ENCODE data around the gene ZBTB42. TPM values are rescaled to one million over a fixed set of nuclear protein-coding genes. Genes with fewer than 3 reads are reported as not detected.

Gene ZBTB42
- total and polyA plus RNA-seq, 2 of the 13 experiments (the other 11 are each of a cell fraction or from before 2014, with no cell fraction given) = 2.8 to 4.2 TPM

- Histone ChIP-seq H3K4me1 (ENCODE audit: insufficient read depth, low read length) (peaks cover 44% of the 10 kb centered on the region), H3K4me2 (ENCODE audit: low read depth, low read length) (no peak overlapping the region), H3K79me2 (ENCODE audit: insufficient read depth, low read length) (no peaks in the 10 kb centered on the region), H3K9ac (ENCODE audit: insufficient read depth, low read depth, low read length) (no peak overlapping the region), H4K20me1 (ENCODE audit: insufficient read depth, low read length) (peaks cover 7% of the 10 kb centered on the region; the same call in 1 of the 2 replicates), H3K9me3 (ENCODE audit: low read length) (no peaks in the 10 kb centered on the region), H3K27me3 (ENCODE audit: control insufficient read depth in 1 of 2, insufficient read depth in 2 of 2, low read length in 2 of 2) (no peaks in the 10 kb centered on the region), H2AFZ (ENCODE audit: low read length) (no peak overlapping the region), H3K27ac (ENCODE audit: extremely low read length, insufficient read depth, low read length) (no peak overlapping the region), H3K4me3 (replicated peaks in 1 of 3; ENCODE audit: insufficient read depth in 1 of 3, low read depth in 2 of 3, low read length in 3 of 3) (no peak overlapping the region), H3K36me3 (replicated peaks in 1 of 2; ENCODE audit: control insufficient read depth in 1 of 2, insufficient read depth in 2 of 2, low read length in 2 of 2) (no peaks in the 10 kb centered on the region)
- intact Hi-C loops (cut with micrococcal nuclease; ENCODE audit: unreplicated experiment) (no loop called here), in situ Hi-C loops (cut with HindIII; ENCODE audit: extremely low pct_ligation_motif_present, low pct_unique_long_range_greater_than_20kb) (no loop called here)
- no peak for ATAC-seq
- FAIRE-seq = no peak
- BruUV-seq (replicated peaks) = no TSS peak
- ChIA-PET CTCF (ENCODE audit: low intra/inter-chr PET ratio, low total read pairs) (no interaction called here), POLR2A (no interaction called here)
- peak; percentile 22; the same call in 1 of the 2 replicates for TF ChIP-seq ZBTB33 (CRISPR knock-in tag; IDR thresholded peaks at IDR 0.05)
- peak; percentile 59; the same call in 1 of the 2 replicates for TF ChIP-seq HNRNPL (IDR thresholded peaks at IDR 0.05; ENCODE audit: low read depth, low read length)
- no peak for TF ChIP-seq JUNB (CRISPR knock-in tag; IDR thresholded peaks at IDR 0.05; ENCODE audit: borderline replicate concordance)
- 84% methylated on average over 9 of the region's 15 CpGs for WGBS (ENCODE audit: low lambda C conversion rate)
- no peak for DNase-seq (ENCODE audit: low spot score)
These were observed 3.1 kb downstream of the ZBTB42 start for GRCh38 chr14:104803912-104804410.

DNA sequence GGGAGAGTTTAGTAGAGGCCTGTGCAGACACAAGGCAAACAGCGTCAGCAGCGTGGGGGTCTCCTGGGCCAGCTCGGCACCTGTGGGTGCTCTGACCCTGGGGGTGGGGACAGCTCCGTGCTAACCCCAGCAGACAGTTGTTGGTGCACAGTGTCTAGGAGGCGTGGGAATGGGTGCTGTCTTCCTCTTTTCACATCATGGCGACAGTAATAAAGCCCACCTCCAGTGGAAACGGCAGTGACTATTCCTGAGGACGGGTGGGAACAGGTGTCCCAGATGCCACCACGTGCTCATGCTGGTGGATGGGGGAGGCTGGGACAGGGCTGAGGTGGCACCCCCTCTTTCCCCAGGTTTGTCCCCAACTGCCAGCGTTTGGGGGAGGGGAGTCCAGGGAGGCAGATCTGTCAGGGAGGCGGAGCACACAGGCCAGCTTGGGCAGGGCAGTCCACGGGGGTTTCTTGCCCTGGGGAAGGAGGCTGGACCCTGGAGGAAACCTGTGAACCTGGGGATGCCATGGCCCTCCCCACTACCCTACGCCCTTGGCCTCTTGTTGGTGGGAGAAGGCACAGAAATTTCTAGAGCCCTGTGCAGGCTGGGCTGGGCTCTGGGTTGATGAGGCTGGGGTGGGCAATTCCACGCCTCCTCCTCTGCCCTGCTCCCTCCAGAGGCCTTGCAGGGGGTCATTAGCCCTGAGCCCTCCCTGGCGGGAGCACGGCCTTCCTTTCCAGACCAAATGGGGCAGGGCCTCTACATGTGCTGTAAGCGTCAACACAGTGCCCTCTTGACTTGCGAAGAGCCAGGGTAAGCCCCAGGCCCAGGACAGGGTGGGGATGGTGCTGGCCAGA is 3.8 kb downstream of the ZBTB42 start:
- Histone ChIP-seq H3K27ac (ENCODE audit: extremely low read length, insufficient read depth, low read length) (no peak overlapping the region), H3K79me2 (ENCODE audit: insufficient read depth, low read length) (no peaks in the 10 kb centered on the region), H3K4me3 (replicated peaks in 1 of 3; ENCODE audit: insufficient read depth in 1 of 3, low read depth in 2 of 3, low read length in 3 of 3) (no peak overlapping the region), H3K36me3 (replicated peaks in 1 of 2; ENCODE audit: control insufficient read depth in 1 of 2, insufficient read depth in 2 of 2, low read length in 2 of 2) (no peaks in the 10 kb centered on the region), H4K20me1 (ENCODE audit: insufficient read depth, low read length) (peaks cover 7% of the 10 kb centered on the region; the same call in 1 of the 2 replicates), H3K27me3 (ENCODE audit: control insufficient read depth in 1 of 2, insufficient read depth in 2 of 2, low read length in 2 of 2) (no peaks in the 10 kb centered on the region), H3K4me2 (ENCODE audit: low read depth, low read length) (no peak overlapping the region), H3K9me3 (ENCODE audit: low read length) (no peaks in the 10 kb centered on the region), H3K4me1 (ENCODE audit: insufficient read depth, low read length) (peaks cover 37% of the 10 kb centered on the region), H2AFZ (ENCODE audit: low read length) (no peak overlapping the region), H3K9ac (ENCODE audit: insufficient read depth, low read depth, low read length) (no peak overlapping the region)
- intact Hi-C loops (cut with micrococcal nuclease; ENCODE audit: unreplicated experiment) = no loop called here
- DNase-seq (ENCODE audit: low spot score) = no peak
- no peak for FAIRE-seq
- POLR2A ChIA-PET = no interaction called here
- TF ChIP-seq AGO2 (optimal IDR thresholded peaks at IDR 0.05; ENCODE audit: low read depth, low read length) = peak; percentile 85
- no peak for TF ChIP-seq ZNF558 (CRISPR knock-in tag; IDR thresholded peaks at IDR 0.05; ENCODE audit: borderline replicate concordance)
- peak; percentile 22; the same call in 1 of the 2 replicates for TF ChIP-seq POLR2G (IDR thresholded peaks at IDR 0.05; ENCODE audit: low read depth, low read length)
- TF ChIP-seq, protein P1, sequence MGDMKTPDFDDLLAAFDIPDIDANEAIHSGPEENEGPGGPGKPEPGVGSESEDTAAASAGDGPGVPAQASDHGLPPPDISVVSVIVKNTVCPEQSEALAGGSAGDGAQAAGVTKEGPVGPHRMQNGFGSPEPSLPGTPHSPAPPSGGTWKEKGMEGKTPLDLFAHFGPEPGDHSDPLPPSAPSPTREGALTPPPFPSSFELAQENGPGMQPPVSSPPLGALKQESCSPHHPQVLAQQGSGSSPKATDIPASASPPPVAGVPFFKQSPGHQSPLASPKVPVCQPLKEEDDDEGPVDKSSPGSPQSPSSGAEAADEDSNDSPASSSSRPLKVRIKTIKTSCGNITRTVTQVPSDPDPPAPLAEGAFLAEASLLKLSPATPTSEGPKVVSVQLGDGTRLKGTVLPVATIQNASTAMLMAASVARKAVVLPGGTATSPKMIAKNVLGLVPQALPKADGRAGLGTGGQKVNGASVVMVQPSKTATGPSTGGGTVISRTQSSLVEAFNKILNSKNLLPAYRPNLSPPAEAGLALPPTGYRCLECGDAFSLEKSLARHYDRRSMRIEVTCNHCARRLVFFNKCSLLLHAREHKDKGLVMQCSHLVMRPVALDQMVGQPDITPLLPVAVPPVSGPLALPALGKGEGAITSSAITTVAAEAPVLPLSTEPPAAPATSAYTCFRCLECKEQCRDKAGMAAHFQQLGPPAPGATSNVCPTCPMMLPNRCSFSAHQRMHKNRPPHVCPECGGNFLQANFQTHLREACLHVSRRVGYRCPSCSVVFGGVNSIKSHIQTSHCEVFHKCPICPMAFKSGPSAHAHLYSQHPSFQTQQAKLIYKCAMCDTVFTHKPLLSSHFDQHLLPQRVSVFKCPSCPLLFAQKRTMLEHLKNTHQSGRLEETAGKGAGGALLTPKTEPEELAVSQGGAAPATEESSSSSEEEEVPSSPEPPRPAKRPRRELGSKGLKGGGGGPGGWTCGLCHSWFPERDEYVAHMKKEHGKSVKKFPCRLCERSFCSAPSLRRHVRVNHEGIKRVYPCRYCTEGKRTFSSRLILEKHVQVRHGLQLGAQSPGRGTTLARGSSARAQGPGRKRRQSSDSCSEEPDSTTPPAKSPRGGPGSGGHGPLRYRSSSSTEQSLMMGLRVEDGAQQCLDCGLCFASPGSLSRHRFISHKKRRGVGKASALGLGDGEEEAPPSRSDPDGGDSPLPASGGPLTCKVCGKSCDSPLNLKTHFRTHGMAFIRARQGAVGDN (CRISPR knock-in tag; IDR thresholded peaks at IDR 0.05) = peak; percentile 13; the same call in 1 of the 2 replicates
- TF ChIP-seq ZC3H13 (CRISPR knock-in tag; IDR thresholded peaks at IDR 0.05) = peak; percentile 32; the same call in 1 of the 2 replicates
- ATAC-seq = peak; percentile 6
- 75% methylated on average over 9 of the region's 18 CpGs for WGBS (ENCODE audit: low lambda C conversion rate)
- in situ Hi-C loops (cut with HindIII; ENCODE audit: extremely low pct_ligation_motif_present, low pct_unique_long_range_greater_than_20kb) = no loop called here
- CTCF ChIA-PET (ENCODE audit: low intra/inter-chr PET ratio, low total read pairs) = no interaction called here
- no TSS peak for BruUV-seq (replicated peaks)

Data from HepG2 (cell line).